ENCODE measurements around the gene SPPL2A.
A peak's percentile ranks its signal among the peaks of the same experiment; 100 is the strongest.
"Not testable (repeated sequence)": the region's sequence is repeated elsewhere in the genome, so short reads cannot be mapped to it uniquely, and the experiment has no call there.

Gene SPPL2A

GRCh38 chr15:50765195-50765967 is at the start of gene SPPL2A:
TSS of gene SPPL2A (minus strand) at chr15:50765706. CDS start at chr15:50765533, 173 bp downstream.
- DNase-seq: peak; percentile 87

- DNase-seq: no peak
Observed at GRCh38 chr15:50814634-50815033, 49.1 kb upstream of the SPPL2A start.

- no peak for DNase-seq
Observed at GRCh38 chr15:50813865-50814264, 48.4 kb upstream of the SPPL2A start.

GRCh38 chr15:50813089-50813488 is 47.6 kb upstream of the SPPL2A start:
- no peak for DNase-seq

- not testable (repeated sequence) for DNase-seq
Observed at GRCh38 chr15:50812181-50812506, 46.6 kb upstream of the SPPL2A start.

- DNase-seq: not testable (repeated sequence)
Observed at GRCh38 chr15:50811461-50812180, 46.1 kb upstream of the SPPL2A start.

- no peak for DNase-seq
Observed at GRCh38 chr15:50810128-50810527, 44.6 kb upstream of the SPPL2A start.

- DNase-seq: no peak
Observed at GRCh38 chr15:50808728-50809127, 43.2 kb upstream of the SPPL2A start.

GRCh38 chr15:50803479-50804180 is 38.1 kb upstream of the SPPL2A start:
- no peak for DNase-seq

GRCh38 chr15:50800715-50801114 is 35.2 kb upstream of the SPPL2A start:
- no peak for DNase-seq

- no peak for DNase-seq
Observed at GRCh38 chr15:50798684-50799083, 33.2 kb upstream of the SPPL2A start.

- no peak for DNase-seq
Observed at GRCh38 chr15:50797926-50798325, 32.4 kb upstream of the SPPL2A start.

GRCh38 chr15:50791486-50791885 is 26.0 kb upstream of the SPPL2A start:
- DNase-seq: no peak

- no peak for DNase-seq
Observed at GRCh38 chr15:50790778-50791453, 25.4 kb upstream of the SPPL2A start.

- DNase-seq: no peak
Observed at GRCh38 chr15:50786871-50787270, 21.4 kb upstream of the SPPL2A start.

- no peak for DNase-seq
Observed at GRCh38 chr15:50786438-50786837, 20.9 kb upstream of the SPPL2A start.

- DNase-seq: no peak
Observed at GRCh38 chr15:50783895-50784294, 18.4 kb upstream of the SPPL2A start.

GRCh38 chr15:50783411-50783810 is 17.9 kb upstream of the SPPL2A start:
- DNase-seq: no peak

- no peak for DNase-seq
Observed at GRCh38 chr15:50778086-50778485, 12.6 kb upstream of the SPPL2A start.

GRCh38 chr15:50777042-50777441 is 11.5 kb upstream of the SPPL2A start:
- DNase-seq: no peak

- no peak for DNase-seq
Observed at GRCh38 chr15:50774450-50774849, 8.9 kb upstream of the SPPL2A start.

- no peak for DNase-seq
Observed at GRCh38 chr15:50773389-50773788, 7.9 kb upstream of the SPPL2A start.

GRCh38 chr15:50767332-50767861 is 1.9 kb upstream of the SPPL2A start:
- no peak for DNase-seq

All from stimulated activated CD4-positive, alpha-beta T cell treated with anti-CD3 and anti-CD28 coated beads, Interleukin-4, amount 100 ng/mL, for 24 hours (primary cell).